ENCODE data around the gene SSH3. TPM values are rescaled to one million over a fixed set of nuclear protein-coding genes. Genes with fewer than 3 reads are reported as not detected.

SSH3 gene
- total and polyA plus RNA-seq, 2 of the 8 experiments (the other 6 are each of a cell fraction or from before 2014, with no cell fraction given), result 16.9 to 19.8 TPM

DNA sequence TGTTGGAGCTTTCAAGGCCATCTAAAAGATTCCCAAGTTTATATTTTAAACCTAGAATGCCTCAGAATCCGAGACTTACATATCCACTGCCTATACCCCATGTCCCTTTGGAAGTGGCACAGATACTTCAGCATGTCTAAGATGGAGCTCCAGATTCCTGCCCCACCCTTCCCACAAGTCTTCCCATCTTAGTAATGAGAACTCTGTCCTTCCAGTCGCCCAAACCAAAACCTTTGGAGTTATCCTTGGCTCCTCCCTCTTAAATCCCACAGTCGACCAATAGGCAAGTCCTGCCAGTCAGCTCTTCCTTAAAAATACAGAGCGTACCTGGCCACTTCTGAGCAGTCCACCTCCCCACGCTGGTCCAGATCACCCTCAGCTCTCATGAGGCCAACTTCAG lies 45.7 kb downstream of the SSH3 start:
- FAIRE-seq, result no peak
- H3K56ac ChIP-seq (replicated peaks; ENCODE audit: insufficient read length, low read depth, low read length), result no peak overlapping the region
- H3K4ac ChIP-seq (replicated peaks; ENCODE audit: insufficient read length, low read depth, low read length), result no peak overlapping the region
- peaks cover 2% of the 10 kb centered on the region; the same call in 1 of the 2 replicates for H3K79me1 ChIP-seq (ENCODE audit: low read depth, low read length)
- no peak overlapping the region for H2BK12ac ChIP-seq (ENCODE audit: low read depth, low read length)
- H2BK120ac ChIP-seq (replicated peaks; ENCODE audit: low read depth, low read length), result no peak overlapping the region
- no peak overlapping the region for H3K4me2 ChIP-seq (ENCODE audit: insufficient read depth in 1 of 2, low read depth in 2 of 2, low read length in 2 of 2)
- POLR2A ChIA-PET (ENCODE audit: partially characterized antibody), result no interaction called here
- CTCF ChIA-PET (ENCODE audit: partially characterized antibody), result interaction anchor here (0.7 to 20.0 kb wide), 6 partner anchors 10 to 267 kb away, joined by 3 to 1305 read pairs (median 33); partner anchors contain the start of genes CLCF1 and RAD9A
- H2AK5ac ChIP-seq (ENCODE audit: low read depth, low read length), result no peak overlapping the region
- H2BK15ac ChIP-seq (ENCODE audit: low read length), result no peak overlapping the region
- no peak overlapping the region for H4K91ac ChIP-seq (replicated peaks; ENCODE audit: insufficient read length, low read length)
- WGBS, 2 experiments (ENCODE audit: extremely low coverage in 1 of 2, insufficient coverage in 1 of 2, insufficient read length in 1 of 2, insufficient replicate concordance in 2 of 2, low coverage in 1 of 2, low lambda C conversion rate in 2 of 2, missing lambda C conversion rate in 1 of 2), result 69% methylated on average over 5 of the region's 5 CpGs; no CpG with 5 or more reads in 1 of the 2 experiments
- no peak overlapping the region for H2AFZ ChIP-seq (ENCODE audit: low read length)
- no peak for DNase-seq (ENCODE audit: low read depth in 1 of 2, low spot score in 2 of 2)
- H3K79me2 ChIP-seq (ENCODE audit: control insufficient read depth in 1 of 2, insufficient read depth in 2 of 2, low read length in 2 of 2), result no peaks in the 10 kb centered on the region
- no peak overlapping the region for H3K4me3 ChIP-seq (ENCODE audit: extremely low read depth in 1 of 4, insufficient read depth in 2 of 4, low read depth in 3 of 4, low read length in 4 of 4)
- H3K18ac ChIP-seq (ENCODE audit: extremely low read depth, low read length), result no peak overlapping the region
- no peak overlapping the region for H3K27ac ChIP-seq (ENCODE audit: low read depth, low read length)
- H2BK20ac ChIP-seq (ENCODE audit: low read length), result no peak overlapping the region
- H3K27me3 ChIP-seq (replicated peaks in 1 of 4; ENCODE audit: control insufficient read depth in 3 of 4, extremely low read depth in 1 of 4, insufficient read depth in 3 of 4, low read length in 3 of 4), result no peaks in the 10 kb centered on the region
- H3K36me3 ChIP-seq (ENCODE audit: control insufficient read depth in 2 of 4, insufficient read depth in 4 of 4, low read length in 3 of 4), result no peaks in the 10 kb centered on the region
- no peak overlapping the region for H4K8ac ChIP-seq (ENCODE audit: extremely low read depth, insufficient read depth, low read length)
- H3K14ac ChIP-seq (ENCODE audit: insufficient read length), result no peak overlapping the region
- H4K5ac ChIP-seq (ENCODE audit: insufficient read length, low read depth, low read length), result no peak overlapping the region
- H3K9me3 ChIP-seq (ENCODE audit: insufficient read depth in 2 of 2, low read depth in 1 of 2, low read length in 1 of 2), result no peaks in the 10 kb centered on the region
- H3K9ac ChIP-seq (replicated peaks in 1 of 4; ENCODE audit: extremely low read depth in 1 of 4, low read depth in 3 of 4, low read length in 3 of 4), result no peak overlapping the region
- H3K23me2 ChIP-seq (ENCODE audit: low read depth, low read length), result peaks cover 8% of the 10 kb centered on the region; the same call in 1 of the 2 replicates
- peaks cover 0 to 9% (median 8%) of the 10 kb centered on the region in 4 experiments; a peak in 6 of 7 replicates for H3K4me1 ChIP-seq (replicated peaks in 1 of 4; ENCODE audit: control insufficient read depth in 3 of 4, insufficient read depth in 4 of 4, low read length in 3 of 4)
- no peak overlapping the region for H3K23ac ChIP-seq (ENCODE audit: insufficient read length)
- peaks cover 0 to 3% of the 10 kb centered on the region in 2 experiments for H4K20me1 ChIP-seq (replicated peaks in 1 of 2; ENCODE audit: control insufficient read depth in 1 of 2, insufficient read depth in 2 of 2, low read length in 2 of 2)
- H2BK5ac ChIP-seq (ENCODE audit: low read depth, low read length), result no peak overlapping the region
- TF ChIP-seq PHF8 (conservative IDR thresholded peaks at IDR 0.05; ENCODE audit: low read depth, low read length) (no peak), SP4 (IDR thresholded peaks at IDR 0.05; ENCODE audit: low read length) (no peak), CHD1 (IDR thresholded peaks at IDR 0.05; ENCODE audit: low read depth, low read length) (no peak), GTF2F1 (IDR thresholded peaks at IDR 0.05; ENCODE audit: borderline replicate concordance, low read depth, low read length) (no peak)
